Natural killer cell treated with Interleukin-12 subunit alpha and Interleukin-12 subunit beta and Interleukin-15 and Interleukin-18, amount 100 ng/mL, for 72 hours (primary cell): ENCODE results near the gene LEPR. TPM values are rescaled to one million over a fixed set of nuclear protein-coding genes. Genes with fewer than 3 reads are reported as not detected.
"Not testable (repeated sequence)": the region's sequence is repeated elsewhere in the genome, so short reads cannot be mapped to it uniquely, and the experiment has no call there.

Source experiments
- ATAC-seq, 2 donors: fragments of 150-1000 bp; cut with Tn5 transposase in 1 of 2; sonication (Bioruptor Pico), chemical (Tn5 transposase) in 1 of 2; 2 replicates each; pipeline ENCODE4 v1.10.0; 2021
- DNase-seq: peaks from one replicate; pipeline ENCODE4 v3.0.0; 2022; ENCODE audit warnings: low spot score
- H3K27ac Mint-ChIP-seq, 2 donors: 1 replicate in 1 of 2; 2 replicates in 1 of 2; pipeline ENCODE4 v1.8.0; 2022; ENCODE audit warnings: mixed read lengths in 2 of 2, mild to moderate bottlenecking in 1 of 2, moderate library complexity in 1 of 2
- H3K27me3 Mint-ChIP-seq, 2 donors: 1 replicate in 1 of 2; 2 replicates in 1 of 2; pipeline ENCODE4 v1.8.0; 2022; ENCODE audit warnings: mixed read lengths in 2 of 2
- H3K36me3 Mint-ChIP-seq: one replicate; pipeline ENCODE4 v1.8.0; 2022; ENCODE audit warnings: mixed read lengths
- H3K4me1 Mint-ChIP-seq, 2 donors: 1 replicate in 1 of 2; 2 replicates in 1 of 2; pipeline ENCODE4 v1.8.0; 2022; ENCODE audit warnings: low read depth in 2 of 2, mixed read lengths in 2 of 2, mild to moderate bottlenecking in 1 of 2
- H3K4me3 Mint-ChIP-seq: one replicate; pipeline ENCODE4 v1.8.0; 2022; ENCODE audit warnings: mixed read lengths
- H3K9me3 Mint-ChIP-seq: 2 replicates; pipeline ENCODE4 v1.8.0; 2022; ENCODE audit warnings: mixed read lengths
- total RNA-seq, 2 donors: library from RNA; stranded (reverse); gene quantifications; one replicate each; pipeline ENCODE4 v1.2.3, GENCODE V29; 2022

LEPR gene
- 1 to 10 TPM; 1.5 to 3.3 TPM for total RNA-seq

GRCh38 chr1:65420590-65421350 is at the start of gene LEPR, which contains the start of gene LEPROT:
TSS of gene LEPR (plus strand) at chr1:65420668. CDS start at chr1:65565566, 144,898 bp downstream.
TSS of gene LEPROT (plus strand) at chr1:65420668. CDS start at chr1:65420725, 57 bp downstream.
- peaks cover 0 to under 1% of the 10 kb centered on the region in 2 donors for H3K27me3 Mint-ChIP-seq
- peak within 1 kb of the TSS; percentile 81 for H3K4me3 Mint-ChIP-seq
- DNase-seq (no peak), ATAC-seq (no peak)
- H3K36me3 Mint-ChIP-seq = peaks cover 6% of the 10 kb centered on the region
- no peaks in the 10 kb centered on the region for H3K9me3 Mint-ChIP-seq
- peaks cover 11 to 16% of the 10 kb centered on the region in 2 donors for H3K4me1 Mint-ChIP-seq
- no peak within 1 kb of the TSS for H3K27ac Mint-ChIP-seq

- no peaks in the 10 kb centered on the region for H3K4me1 Mint-ChIP-seq
- H3K36me3 Mint-ChIP-seq = no peaks in the 10 kb centered on the region
- ATAC-seq (no peak), DNase-seq (no peak)
- no peak overlapping the region for H3K4me3 Mint-ChIP-seq
- H3K27me3 Mint-ChIP-seq = peaks cover 17 to 20% of the 10 kb centered on the region in 2 donors
- H3K9me3 Mint-ChIP-seq = no peaks in the 10 kb centered on the region
- H3K27ac Mint-ChIP-seq = no peak overlapping the region
Measured at GRCh38 chr1:65371544-65371943, 48.9 kb upstream of the LEPR start.

GRCh38 chr1:65372557-65372956 is 47.9 kb upstream of the LEPR start:
- no peaks in the 10 kb centered on the region for H3K4me1 Mint-ChIP-seq
- peak overlapping the region in 1 of 2 donors; percentile 10 for H3K27ac Mint-ChIP-seq
- ATAC-seq = no peak
- H3K36me3 Mint-ChIP-seq = no peaks in the 10 kb centered on the region
- peaks cover 17 to 20% of the 10 kb centered on the region in 2 donors for H3K27me3 Mint-ChIP-seq
- no peak overlapping the region for H3K4me3 Mint-ChIP-seq
- no peak for DNase-seq
- no peaks in the 10 kb centered on the region for H3K9me3 Mint-ChIP-seq

- ATAC-seq (no peak), DNase-seq (no peak)
- H3K36me3 Mint-ChIP-seq = peaks cover 4% of the 10 kb centered on the region
- H3K27ac Mint-ChIP-seq = no peak overlapping the region
- H3K27me3 Mint-ChIP-seq = peaks cover 25 to 41% of the 10 kb centered on the region in 2 donors
- H3K4me1 Mint-ChIP-seq = no peaks in the 10 kb centered on the region
- H3K9me3 Mint-ChIP-seq = no peaks in the 10 kb centered on the region
- no peak overlapping the region for H3K4me3 Mint-ChIP-seq
Measured at GRCh38 chr1:65377496-65378246, 42.8 kb upstream of the LEPR start.

GRCh38 chr1:65378247-65378946 is 42.1 kb upstream of the LEPR start:
- DNase-seq = no peak
- Mint-ChIP-seq H3K36me3 (peaks cover 4% of the 10 kb centered on the region), H3K27me3 (peaks cover 27 to 38% of the 10 kb centered on the region in 2 donors), H3K27ac (no peak overlapping the region), H3K4me3 (no peak overlapping the region), H3K9me3 (no peaks in the 10 kb centered on the region), H3K4me1 (no peaks in the 10 kb centered on the region)
- no peak for ATAC-seq

- peaks cover 18 to 20% of the 10 kb centered on the region in 2 donors for H3K27me3 Mint-ChIP-seq
- not testable (repeated sequence) for H3K4me3 Mint-ChIP-seq, ATAC-seq, H3K27ac Mint-ChIP-seq, H3K9me3 Mint-ChIP-seq, DNase-seq, H3K4me1 Mint-ChIP-seq
- peaks cover 11% of the 10 kb centered on the region for H3K36me3 Mint-ChIP-seq
Measured at GRCh38 chr1:65384426-65384825, 36.0 kb upstream of the LEPR start.

- no peak overlapping the region for H3K27ac Mint-ChIP-seq
- no peak overlapping the region for H3K4me3 Mint-ChIP-seq
- peaks cover 7% of the 10 kb centered on the region for H3K36me3 Mint-ChIP-seq
- peaks cover 0 to 5% of the 10 kb centered on the region in 2 donors for H3K4me1 Mint-ChIP-seq
- peaks cover 13 to 15% of the 10 kb centered on the region in 2 donors for H3K27me3 Mint-ChIP-seq
- ATAC-seq = no peak
- H3K9me3 Mint-ChIP-seq = no peaks in the 10 kb centered on the region
- no peak for DNase-seq
Measured at GRCh38 chr1:65386439-65386838, 34.0 kb upstream of the LEPR start.

- Mint-ChIP-seq H3K4me3 (no peak overlapping the region), H3K27ac (no peak overlapping the region), H3K27me3 (peaks cover 2 to 10% of the 10 kb centered on the region in 2 donors), H3K9me3 (no peaks in the 10 kb centered on the region), H3K4me1 (peaks cover 0 to 5% of the 10 kb centered on the region in 2 donors), H3K36me3 (peaks cover 7% of the 10 kb centered on the region)
- no peak for ATAC-seq
- no peak for DNase-seq
Measured at GRCh38 chr1:65387821-65388220, 32.6 kb upstream of the LEPR start.

GRCh38 chr1:65388908-65389695 is 31.4 kb upstream of the LEPR start:
- Mint-ChIP-seq H3K27ac (peak overlapping the region in 1 of 2 donors; percentile 42), H3K4me3 (peak overlapping the region; percentile 10), H3K9me3 (no peaks in the 10 kb centered on the region), H3K36me3 (peaks cover 7% of the 10 kb centered on the region), H3K4me1 (peaks cover 0 to 12% of the 10 kb centered on the region in 2 donors), H3K27me3 (peaks cover 0 to 8% of the 10 kb centered on the region in 2 donors)
- ATAC-seq (no peak), DNase-seq (no peak)

GRCh38 chr1:65392497-65392896 is 28.0 kb upstream of the LEPR start:
- ATAC-seq = no peak
- no peak for DNase-seq
- peaks cover 2 to 6% of the 10 kb centered on the region in 2 donors for H3K27me3 Mint-ChIP-seq
- peaks cover 4 to 35% of the 10 kb centered on the region in 2 donors for H3K4me1 Mint-ChIP-seq
- no peaks in the 10 kb centered on the region for H3K9me3 Mint-ChIP-seq
- H3K36me3 Mint-ChIP-seq = peaks cover 5% of the 10 kb centered on the region
- H3K27ac Mint-ChIP-seq = peak overlapping the region; percentile 9 to 85
- no peak overlapping the region for H3K4me3 Mint-ChIP-seq

GRCh38 chr1:65393347-65393746 is 27.1 kb upstream of the LEPR start:
- no peaks in the 10 kb centered on the region for H3K9me3 Mint-ChIP-seq
- DNase-seq (no peak), ATAC-seq (peak; percentile 87 to 88)
- peaks cover 4 to 11% of the 10 kb centered on the region in 2 donors for H3K27me3 Mint-ChIP-seq
- H3K4me1 Mint-ChIP-seq = peaks cover 4 to 43% of the 10 kb centered on the region in 2 donors
- peak overlapping the region in 1 of 2 donors; percentile 85 for H3K27ac Mint-ChIP-seq
- H3K36me3 Mint-ChIP-seq = no peaks in the 10 kb centered on the region
- peak overlapping the region; percentile 51 for H3K4me3 Mint-ChIP-seq

GRCh38 chr1:65393928-65394327 is 26.5 kb upstream of the LEPR start:
- Mint-ChIP-seq H3K4me3 (peak overlapping the region; percentile 51), H3K36me3 (no peaks in the 10 kb centered on the region), H3K9me3 (no peaks in the 10 kb centered on the region), H3K27me3 (peaks cover 4 to 12% of the 10 kb centered on the region in 2 donors), H3K4me1 (peaks cover 4 to 46% of the 10 kb centered on the region in 2 donors), H3K27ac (peak overlapping the region in 1 of 2 donors; percentile 85)
- DNase-seq = no peak
- ATAC-seq = no peak
